A673 (cell line): Measurements from ENCODE around the gene COL4A6. TPM values are rescaled to one million over a fixed set of nuclear protein-coding genes. Genes with fewer than 3 reads are reported as not detected.

Source experiments
- BruUV-seq: library from RNA; stranded (reverse); fragments of 400-500 nt; replicated peaks from 2 replicates; lab custom pipeline; 2021; lab: Mats Ljungman, UMichigan
- CTCF ChIA-PET: fragments of 300-600 bp; sonication (Branson Sonifier 250); formaldehyde crosslinking; loops from one replicate; lab custom pipeline; 2022; ENCODE audit warnings: antibody characterized with exemption; lab: Charles Lee
- POLR2A ChIA-PET: fragments of 300-600 bp; sonication (Branson Sonifier 250); formaldehyde crosslinking; loops from one replicate; lab custom pipeline; 2022; ENCODE audit warnings: antibody characterized with exemption; ENCODE audit not compliant: low non-redundant PET; lab: Charles Lee
- DNase-seq: peaks from one replicate; pipeline ENCODE4 v3.0.0-alpha.2; 2015; ENCODE audit warnings: low spot score
- H3K27ac ChIP-seq: fragments of 200-600 bp; sonication (generic); 2 replicates; pipeline ENCODE4 v1.5.1; 2016; ENCODE audit warnings: mixed run types, low read depth, mild to moderate bottlenecking, mixed read lengths, antibody characterized with exemption, low read length; ENCODE audit not compliant: poor library complexity, severe bottlenecking
- H3K27me3 ChIP-seq: fragments of 200-600 bp; sonication (generic); replicated peaks from 2 replicates; pipeline ENCODE4 v1.6.1; 2017; ENCODE audit warnings: mixed run types, low read depth, mild to moderate bottlenecking, mixed read lengths, antibody characterized with exemption, low read length; ENCODE audit not compliant: insufficient read depth, poor library complexity
- H3K36me3 ChIP-seq: fragments of 200-600 bp; sonication (generic); 2 replicates; pipeline ENCODE4 v1.6.1; 2016; ENCODE audit warnings: mixed run types, mild to moderate bottlenecking, mixed read lengths, antibody characterized with exemption, low read length; ENCODE audit not compliant: insufficient read depth, poor library complexity, severe bottlenecking
- H3K4me1 ChIP-seq: fragments of 200-600 bp; sonication (generic); 2 replicates; pipeline ENCODE4 v1.6.1; 2017; ENCODE audit warnings: mixed run types, mild to moderate bottlenecking, mixed read lengths, antibody characterized with exemption, low read length; ENCODE audit not compliant: insufficient read depth, poor library complexity, severe bottlenecking
- H3K4me3 ChIP-seq: fragments of 200-600 bp; sonication (generic); 2 replicates; pipeline ENCODE4 v1.5.1; 2016; ENCODE audit warnings: low read depth, mixed run types, mild to moderate bottlenecking, mixed read lengths, low read length; ENCODE audit not compliant: poor library complexity, severe bottlenecking
- H3K9me3 ChIP-seq: fragments of 200-600 bp; sonication (generic); 2 replicates; pipeline ENCODE4 v1.6.1; 2016; ENCODE audit warnings: mixed run types, low read depth, mild to moderate bottlenecking, mixed read lengths, antibody characterized with exemption, low read length; ENCODE audit not compliant: poor library complexity, severe bottlenecking
- CTCF ChIP-seq: fragments of 300-800, 200-600 bp; sonication (generic); conservative IDR thresholded peaks from 2 replicates; pipeline ENCODE4 v1.5.1; 2017; ENCODE audit warnings: low read depth, mild to moderate bottlenecking, antibody characterized with exemption, low read length, moderate library complexity, mixed read lengths
- EZH2 ChIP-seq: fragments of 200-600 bp; sonication (generic); IDR thresholded peaks from 2 replicates; pipeline ENCODE4 v1.6.1; 2017; ENCODE audit warnings: borderline replicate concordance, low read depth, mild to moderate bottlenecking, mixed read lengths, antibody characterized with exemption, low read length; ENCODE audit not compliant: poor library complexity, severe bottlenecking
- intact Hi-C: fragments of 100-400 bp; cut with micrococcal nuclease; formaldehyde crosslinking; loops from one replicate; pipeline ENCODE4 v1.10.0; 2022; ENCODE audit not compliant: unreplicated experiment
- total RNA-seq: library from RNA; stranded (reverse); gene quantifications from 2 replicates; pipeline ENCODE4 v1.2.3, GENCODE V29; 2021

The COL4A6 gene
- total RNA-seq, 1 experiment from 2014 or later, result not detected

- intact Hi-C loops, result no loop called here
- TF ChIP-seq EZH2 (no peak), CTCF (no peak)
- H3K36me3 ChIP-seq, result no peaks in the 10 kb centered on the region
- ChIA-PET POLR2A (no interaction called here), CTCF (no interaction called here)
- no peaks in the 10 kb centered on the region for H3K9me3 ChIP-seq
- no peaks in the 10 kb centered on the region for H3K4me1 ChIP-seq
- no TSS peak for BruUV-seq
- peaks cover 9% of the 10 kb centered on the region for H3K27me3 ChIP-seq
- no peak overlapping the region for H3K27ac ChIP-seq
- DNase-seq, result no peak
- H3K4me3 ChIP-seq, result no peak overlapping the region
Measured at GRCh38 chrX:108299704-108300103, 138.5 kb downstream of the COL4A6 start.

GRCh38 chrX:108299101-108299591 is 139.1 kb downstream of the COL4A6 start:
- Histone ChIP-seq H3K4me3 (no peak overlapping the region), H3K4me1 (no peaks in the 10 kb centered on the region), H3K9me3 (no peaks in the 10 kb centered on the region), H3K27me3 (peaks cover 5% of the 10 kb centered on the region), H3K27ac (no peak overlapping the region), H3K36me3 (no peaks in the 10 kb centered on the region)
- TF ChIP-seq CTCF (no peak), EZH2 (no peak)
- CTCF ChIA-PET, result no interaction called here
- intact Hi-C loops, result no loop called here
- POLR2A ChIA-PET, result no interaction called here
- no peak for DNase-seq
- BruUV-seq, result no TSS peak

GRCh38 chrX:108298165-108298602 is 140.0 kb downstream of the COL4A6 start:
- BruUV-seq, result no TSS peak
- intact Hi-C loops, result no loop called here
- H3K4me3 ChIP-seq, result no peak overlapping the region
- H3K27me3 ChIP-seq, result peaks cover 5% of the 10 kb centered on the region
- no peak for TF ChIP-seq EZH2
- no peak for TF ChIP-seq CTCF
- H3K36me3 ChIP-seq, result no peaks in the 10 kb centered on the region
- ChIA-PET POLR2A (no interaction called here), CTCF (no interaction called here)
- no peak for DNase-seq
- no peak overlapping the region for H3K27ac ChIP-seq
- H3K4me1 ChIP-seq, result no peaks in the 10 kb centered on the region
- no peaks in the 10 kb centered on the region for H3K9me3 ChIP-seq
